Natural killer cell (primary cell): ENCODE results near the gene FSTL4. TPM values are rescaled to one million over a fixed set of nuclear protein-coding genes. Genes with fewer than 3 reads are reported as not detected.
"Not testable (repeated sequence)": the region's sequence is repeated elsewhere in the genome, so short reads cannot be mapped to it uniquely, and the experiment has no call there.

Experiments used
- ATAC-seq, 3 donors: fragments of 150-1000 bp in 2 of 3; fragments of 200-7000 bp in 1 of 3; cut with Tn5 transposase; 1 replicate in 1 of 3; 2 replicates in 2 of 3; pipeline ENCODE4 v1.10.0; 2021; ENCODE audit warnings: mild to moderate bottlenecking in 2 of 3, moderate library complexity in 2 of 3
- DNase-seq, 2 donors: peaks; one replicate each; pipeline versions ENCODE4 v3.0.0 to v3.0.0-alpha.2; 2013 to 2021; ENCODE audit warnings: mixed read lengths in 1 of 2
- H3K27ac ChIP-seq: one replicate; pipeline ENCODE4 v1.5.1; 2013; ENCODE audit warnings: mild to moderate bottlenecking, low read length
- H3K27me3 ChIP-seq: one replicate; pipeline ENCODE4 v1.6.1; 2013; ENCODE audit warnings: low read length; ENCODE audit not compliant: control insufficient read depth, insufficient read depth
- H3K36me3 ChIP-seq: one replicate; pipeline ENCODE4 v1.6.1; 2013; ENCODE audit warnings: low read length; ENCODE audit not compliant: control insufficient read depth, insufficient read depth
- H3K4me1 ChIP-seq: one replicate; pipeline ENCODE4 v1.6.1; 2013; ENCODE audit warnings: low read length; ENCODE audit not compliant: control insufficient read depth, insufficient read depth
- H3K4me3 ChIP-seq: one replicate; pipeline ENCODE4 v1.5.1; 2013; ENCODE audit warnings: low read length
- H3K9me3 ChIP-seq: one replicate; pipeline ENCODE4 v1.6.1; 2013; ENCODE audit warnings: low read length; ENCODE audit not compliant: control insufficient read depth, insufficient read depth
- H3K27ac Mint-ChIP-seq, 2 donors: one replicate each; pipeline ENCODE4 v1.8.0; 2022; ENCODE audit warnings: mild to moderate bottlenecking in 2 of 2, mixed read lengths in 2 of 2, moderate library complexity in 1 of 2
- H3K27me3 Mint-ChIP-seq, 2 donors: one replicate each; pipeline ENCODE4 v1.8.0; 2022; ENCODE audit warnings: low read depth in 2 of 2, mixed read lengths in 2 of 2
- H3K36me3 Mint-ChIP-seq: one replicate; pipeline ENCODE4 v1.8.0; 2022; ENCODE audit warnings: mixed read lengths
- H3K4me1 Mint-ChIP-seq, 2 donors: one replicate each; pipeline ENCODE4 v1.8.0; 2022; ENCODE audit warnings: mixed read lengths in 2 of 2
- H3K4me3 Mint-ChIP-seq: one replicate; pipeline ENCODE4 v1.8.0; 2022; ENCODE audit warnings: mild to moderate bottlenecking, moderate library complexity, mixed read lengths
- H3K9me3 Mint-ChIP-seq, 2 donors: one replicate each; pipeline ENCODE4 v1.8.0; 2022; ENCODE audit warnings: mixed read lengths in 2 of 2
- whole genome bisulfite sequencing: methylation state at CpG from one replicate; pipeline ENCODE4 v1.1.7; 2013; ENCODE audit warnings: missing lambda C conversion rate; ENCODE audit not compliant: insufficient coverage; 5-methylcytosine and 5-hydroxymethylcytosine counted together
- intact Hi-C: fragments of 100-400 bp; cut with micrococcal nuclease; formaldehyde crosslinking; loops from one replicate; pipeline ENCODE4 v1.14.2; 2022
- total RNA-seq, 4 donors: library from RNA; stranded (reverse); fragments of 120-200 nt in 1 of 4; gene quantifications; one replicate each; pipeline versions ENCODE4 v1.2.3 to v1.2.4, GENCODE V29; 2013 to 2022
- TF ChIP-seq, protein P1 (sequence below): fragments of 200-600 bp; IDR thresholded peaks from one replicate; pipeline ENCODE4 v1.8.0; 2022; ENCODE audit warnings: antibody characterized with exemption

Gene FSTL4
- total RNA-seq, 3 donors from 2014 or later (not counting 1 experiment from before 2014, with no cell fraction given) = 0.11 to 0.75 (median 0.55) TPM

GRCh38 chr5:133189881-133190280, 422.5 kb downstream of the FSTL4 start:
- no peak overlapping the region for H3K4me3 ChIP-seq
- intact Hi-C loops = no loop called here

DNA sequence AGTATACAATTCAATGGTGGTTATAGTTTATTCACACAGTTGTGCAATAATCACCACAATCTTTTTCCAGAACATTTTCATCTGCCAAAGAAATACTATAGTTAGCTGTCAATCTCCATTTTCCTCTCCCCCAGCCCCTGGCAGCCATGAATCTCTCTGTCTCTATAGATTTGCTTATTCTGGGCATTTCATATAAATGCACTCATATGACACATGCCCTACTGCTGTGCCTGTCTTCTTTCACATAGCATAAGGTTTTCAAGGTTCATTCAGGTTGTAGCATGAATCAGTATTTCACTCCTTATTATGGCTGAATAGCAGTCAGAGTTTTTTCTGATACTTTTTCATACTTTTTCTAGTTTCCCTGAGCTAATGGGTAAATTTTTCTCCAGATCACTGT, 432.9 kb downstream of the FSTL4 start:
- intact Hi-C loops = no loop called here
- DNase-seq (no peak), ATAC-seq (no peak)
- H3K27me3 Mint-ChIP-seq = no peaks in the 10 kb centered on the region
- Histone ChIP-seq H3K9me3 (no peaks in the 10 kb centered on the region), H3K36me3 (no peaks in the 10 kb centered on the region), H3K27me3 (peaks cover under 1% of the 10 kb centered on the region), H3K27ac (no peak overlapping the region), H3K4me3 (no peak overlapping the region), H3K4me1 (no peaks in the 10 kb centered on the region)
- no peaks in the 10 kb centered on the region for H3K9me3 Mint-ChIP-seq
- no peaks in the 10 kb centered on the region for H3K36me3 Mint-ChIP-seq
- H3K27ac Mint-ChIP-seq = no peak overlapping the region
- H3K4me1 Mint-ChIP-seq = no peaks in the 10 kb centered on the region
- TF ChIP-seq, protein P1, sequence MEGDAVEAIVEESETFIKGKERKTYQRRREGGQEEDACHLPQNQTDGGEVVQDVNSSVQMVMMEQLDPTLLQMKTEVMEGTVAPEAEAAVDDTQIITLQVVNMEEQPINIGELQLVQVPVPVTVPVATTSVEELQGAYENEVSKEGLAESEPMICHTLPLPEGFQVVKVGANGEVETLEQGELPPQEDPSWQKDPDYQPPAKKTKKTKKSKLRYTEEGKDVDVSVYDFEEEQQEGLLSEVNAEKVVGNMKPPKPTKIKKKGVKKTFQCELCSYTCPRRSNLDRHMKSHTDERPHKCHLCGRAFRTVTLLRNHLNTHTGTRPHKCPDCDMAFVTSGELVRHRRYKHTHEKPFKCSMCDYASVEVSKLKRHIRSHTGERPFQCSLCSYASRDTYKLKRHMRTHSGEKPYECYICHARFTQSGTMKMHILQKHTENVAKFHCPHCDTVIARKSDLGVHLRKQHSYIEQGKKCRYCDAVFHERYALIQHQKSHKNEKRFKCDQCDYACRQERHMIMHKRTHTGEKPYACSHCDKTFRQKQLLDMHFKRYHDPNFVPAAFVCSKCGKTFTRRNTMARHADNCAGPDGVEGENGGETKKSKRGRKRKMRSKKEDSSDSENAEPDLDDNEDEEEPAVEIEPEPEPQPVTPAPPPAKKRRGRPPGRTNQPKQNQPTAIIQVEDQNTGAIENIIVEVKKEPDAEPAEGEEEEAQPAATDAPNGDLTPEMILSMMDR = no peak
- H3K4me3 Mint-ChIP-seq = no peak overlapping the region

More at GRCh38 chr5:133189881-133190280, 422.5 kb downstream of the FSTL4 start:
- H3K27me3 Mint-ChIP-seq = peaks cover 5 to 13% of the 10 kb centered on the region in 2 donors
- H3K9me3 ChIP-seq = no peaks in the 10 kb centered on the region
- H3K27ac Mint-ChIP-seq = no peak overlapping the region
- TF ChIP-seq, protein P1 = no peak
- H3K27ac ChIP-seq = no peak overlapping the region
- H3K36me3 Mint-ChIP-seq = no peaks in the 10 kb centered on the region
- no peaks in the 10 kb centered on the region for H3K4me1 ChIP-seq
- H3K9me3 Mint-ChIP-seq = no peaks in the 10 kb centered on the region
- no peaks in the 10 kb centered on the region for H3K4me1 Mint-ChIP-seq
- 95% methylated on average over 4 of the region's 4 CpGs for WGBS
- H3K36me3 ChIP-seq = no peaks in the 10 kb centered on the region
- DNase-seq = no peak
- H3K27me3 ChIP-seq = no peaks in the 10 kb centered on the region
- no peak for ATAC-seq
- H3K4me3 Mint-ChIP-seq = no peak overlapping the region

- H3K4me3 Mint-ChIP-seq, H3K27ac ChIP-seq: not testable (repeated sequence)
These were observed 441.5 kb downstream of the FSTL4 start for GRCh38 chr5:133170756-133171387.

DNA sequence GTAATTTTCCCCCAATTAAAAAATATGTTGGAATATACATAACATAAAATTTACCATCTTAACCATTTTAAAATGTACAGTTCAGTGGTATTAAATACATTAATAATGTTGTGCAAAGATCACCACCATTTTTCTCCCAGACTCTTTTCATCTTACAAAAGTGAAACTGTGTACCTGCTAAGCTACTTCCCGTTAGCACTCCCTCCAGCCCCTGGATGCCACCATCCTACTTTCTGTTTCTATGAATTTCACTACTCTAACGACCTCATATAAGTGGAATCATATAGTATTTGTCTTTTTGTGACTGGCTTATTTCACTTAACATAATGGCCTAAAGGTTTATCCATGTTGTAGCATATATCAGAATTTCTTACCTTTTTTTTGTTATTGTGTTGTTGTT, 447.6 kb downstream of the FSTL4 start:
- DNase-seq (no peak), ATAC-seq (no peak)
- no peaks in the 10 kb centered on the region for H3K27me3 ChIP-seq
- Mint-ChIP-seq H3K27me3 (peaks cover 15 to 18% of the 10 kb centered on the region in 2 donors), H3K27ac (no peak overlapping the region), H3K4me1 (no peaks in the 10 kb centered on the region), H3K9me3 (peaks cover 0 to 4% of the 10 kb centered on the region in 2 donors), H3K36me3 (no peaks in the 10 kb centered on the region), H3K4me3 (no peak overlapping the region)
- no peaks in the 10 kb centered on the region for H3K4me1 ChIP-seq
- no peaks in the 10 kb centered on the region for H3K36me3 ChIP-seq
- WGBS = no CpG with 5 or more reads among the region's 2 CpGs
- TF ChIP-seq, protein P1 = no peak
- no peaks in the 10 kb centered on the region for H3K9me3 ChIP-seq
- no peak overlapping the region for H3K4me3 ChIP-seq
- no peak overlapping the region for H3K27ac ChIP-seq
- intact Hi-C loops = no loop called here

More at GRCh38 chr5:133170756-133171387, 441.5 kb downstream of the FSTL4 start:
- H3K36me3 Mint-ChIP-seq, H3K9me3 Mint-ChIP-seq, H3K27me3 ChIP-seq, H3K4me3 ChIP-seq, H3K27ac Mint-ChIP-seq, H3K4me1 ChIP-seq, intact Hi-C loops, H3K9me3 ChIP-seq, H3K36me3 ChIP-seq, H3K4me1 Mint-ChIP-seq, ATAC-seq: not testable (repeated sequence)
- DNase-seq = peak in 1 of 2 donors; percentile 84
- H3K27me3 Mint-ChIP-seq = peaks cover 21 to 22% of the 10 kb centered on the region in 2 donors
- 66% methylated on average over 9 of the region's 9 CpGs for WGBS
